HG03159 (cell line): ENCODE measurements around the gene FNDC10.
"Not testable (repeated sequence)": the region's sequence is repeated elsewhere in the genome, so short reads cannot be mapped to it uniquely, and the experiment has no call there.

Experiments
- ATAC-seq: cut with Tn5 transposase; IDR thresholded peaks from one replicate; pipeline ENCODE4 v1.9.1; 2021; ENCODE audit warnings: mild to moderate bottlenecking, moderate library complexity; ENCODE audit not compliant: unreplicated experiment

Gene FNDC10

DNA sequence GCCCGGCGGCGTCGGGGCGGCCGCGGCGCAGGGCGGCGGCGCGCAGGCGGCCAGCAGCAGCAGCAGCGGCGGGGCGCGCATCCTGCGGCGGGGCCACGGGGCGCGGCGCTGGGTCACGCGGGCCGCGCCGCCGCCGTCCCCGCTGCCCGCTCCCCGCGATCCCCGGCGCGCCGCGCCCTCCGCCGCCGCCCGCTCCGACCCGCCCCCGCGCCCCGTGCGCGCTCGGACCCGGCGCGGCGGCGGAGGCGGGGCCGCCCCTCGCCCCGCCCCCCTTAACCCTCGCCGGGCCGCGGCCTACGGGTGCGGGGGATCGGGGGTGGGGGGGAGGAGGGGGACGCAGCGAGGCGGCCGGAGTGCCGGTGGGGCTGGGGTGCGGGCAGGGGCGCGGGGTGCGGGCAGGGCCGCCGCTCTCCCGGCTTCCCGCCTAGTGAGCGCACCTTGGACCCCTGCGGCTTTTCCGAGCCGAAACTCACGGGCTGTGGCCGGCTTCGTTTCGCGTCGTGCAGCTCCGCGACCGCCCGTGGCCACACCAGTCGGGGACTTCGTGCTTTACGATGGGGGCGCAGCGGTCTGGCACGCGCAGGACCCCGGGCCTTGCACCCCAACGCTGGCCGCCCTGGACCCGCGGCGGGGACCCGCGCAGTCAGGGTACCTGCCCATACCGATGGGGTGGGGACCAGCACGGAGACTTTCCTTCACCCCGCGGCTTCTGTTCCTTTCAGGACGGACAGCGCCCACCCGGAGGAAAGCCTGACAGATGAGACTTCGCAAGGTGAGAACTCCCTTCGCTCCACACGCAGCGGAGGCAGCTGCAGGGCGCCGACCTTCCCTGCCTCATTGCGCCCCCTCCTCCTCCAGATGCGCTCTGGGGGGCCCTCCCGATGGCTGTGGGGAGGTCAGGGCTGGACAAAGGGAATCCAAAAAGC, at the start of gene FNDC10:
FNDC10 (minus strand) TSS at position 201 of the 926 bp plus-strand sequence; CDS start at position 81, 120 bp downstream.
- ATAC-seq: no peak

DNA sequence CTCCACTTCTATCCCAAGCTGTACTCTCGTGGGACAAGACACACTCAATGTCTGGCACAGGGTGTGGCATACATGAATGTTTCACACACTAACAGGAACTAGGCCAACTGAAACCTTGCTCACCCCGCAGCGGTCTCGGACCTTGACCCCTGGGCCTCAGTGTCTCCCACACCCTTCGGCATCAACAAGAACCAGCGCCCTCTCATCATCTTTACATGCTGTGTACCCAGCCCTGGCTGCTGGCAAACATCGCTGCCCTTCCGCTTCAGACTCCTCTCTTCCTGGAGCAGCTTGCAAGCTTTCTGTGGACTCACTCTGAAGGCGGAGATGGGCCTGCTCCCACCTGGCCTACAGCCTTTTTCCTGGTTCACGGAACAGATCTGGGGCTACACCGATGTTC, 48.3 kb upstream of the FNDC10 start:
- ATAC-seq: not testable (repeated sequence)

DNA sequence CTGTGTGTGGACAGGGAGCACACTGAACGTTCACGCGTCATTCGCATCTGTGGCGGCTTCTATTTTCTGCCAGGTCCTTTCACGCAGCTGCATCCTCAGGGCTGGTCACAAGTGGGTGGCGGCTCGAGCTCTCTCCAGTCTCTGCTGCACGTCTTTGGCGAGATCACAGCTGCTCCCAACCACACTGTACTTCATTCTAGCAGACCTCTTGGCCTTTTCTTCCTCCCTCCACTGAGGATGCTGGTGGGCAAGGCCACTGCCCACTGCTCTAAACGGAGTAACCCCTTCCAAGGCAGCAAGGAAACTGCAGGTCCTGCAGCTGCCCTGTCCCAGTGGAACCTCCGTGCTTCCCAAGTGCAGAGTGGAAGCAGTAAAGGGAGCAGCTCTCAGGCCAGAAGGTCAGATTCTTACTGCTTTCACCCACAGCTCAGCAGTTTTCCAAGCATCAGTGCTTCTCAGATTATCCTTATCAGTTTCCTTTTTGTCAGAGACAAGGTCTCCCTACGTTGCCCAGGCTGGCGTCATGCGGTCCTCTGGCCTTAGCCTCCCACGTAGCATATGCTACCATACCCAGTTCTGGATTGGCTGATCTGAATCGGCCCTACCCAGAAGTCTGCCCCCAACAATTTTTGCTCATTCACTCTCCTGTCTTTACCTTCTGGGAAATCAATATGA, 47.8 kb upstream of the FNDC10 start:
- not testable (repeated sequence) for ATAC-seq

DNA sequence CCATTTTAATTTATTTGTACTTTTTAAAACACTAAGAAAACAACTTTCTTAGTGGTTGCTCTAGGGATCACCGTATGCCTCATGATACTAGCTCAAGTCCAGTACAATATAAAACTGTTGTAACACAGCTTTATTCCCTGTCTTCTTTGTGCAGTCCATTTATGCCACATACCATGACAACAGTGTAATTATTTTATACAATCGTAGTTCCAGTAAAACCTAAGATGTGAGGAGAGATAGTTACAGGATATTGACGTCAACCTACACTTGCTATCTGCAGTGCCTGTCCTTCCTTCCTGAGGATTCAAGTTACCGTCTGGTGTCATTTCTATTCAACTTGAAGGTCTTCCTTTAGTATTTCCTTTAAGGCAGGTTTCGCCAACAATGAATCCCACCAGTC, 46.4 kb upstream of the FNDC10 start:
- not testable (repeated sequence) for ATAC-seq

DNA sequence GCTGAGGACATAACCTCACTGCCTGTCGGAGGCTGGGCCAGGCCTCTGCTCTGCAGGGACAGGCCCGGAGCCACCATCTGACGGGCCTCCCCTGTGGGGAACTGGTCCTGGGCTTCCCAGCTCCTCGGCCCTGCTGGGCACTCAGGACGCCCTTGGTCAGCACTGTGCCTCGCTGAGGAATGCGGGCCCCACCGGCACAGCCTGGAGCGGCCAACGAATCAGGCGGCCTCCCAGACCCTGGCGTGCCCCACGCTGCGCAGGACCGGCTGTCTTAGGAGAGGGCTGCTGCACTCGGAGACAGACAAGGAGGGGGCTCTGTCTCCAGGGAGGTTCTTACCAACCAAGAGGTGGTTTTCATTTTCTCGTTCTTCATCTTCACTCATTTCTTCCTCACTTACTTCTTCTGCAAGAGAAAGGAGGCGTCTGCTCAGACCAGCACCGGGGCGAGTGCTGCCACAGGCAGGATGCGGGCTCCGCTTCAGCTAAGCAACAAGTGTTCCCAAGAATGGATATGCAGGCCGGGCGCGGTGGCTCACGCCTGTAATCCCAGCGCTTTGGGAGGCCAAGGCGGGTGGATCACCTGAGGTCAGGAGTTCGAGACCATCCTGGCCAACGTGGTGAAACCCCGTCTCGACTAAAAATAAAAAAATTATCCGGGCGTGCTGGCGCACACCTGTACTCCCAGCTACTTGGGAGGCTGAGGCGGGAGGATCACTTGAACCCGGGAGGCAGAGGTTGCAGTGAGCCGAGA, 41.0 kb upstream of the FNDC10 start:
- ATAC-seq: not testable (repeated sequence)

DNA sequence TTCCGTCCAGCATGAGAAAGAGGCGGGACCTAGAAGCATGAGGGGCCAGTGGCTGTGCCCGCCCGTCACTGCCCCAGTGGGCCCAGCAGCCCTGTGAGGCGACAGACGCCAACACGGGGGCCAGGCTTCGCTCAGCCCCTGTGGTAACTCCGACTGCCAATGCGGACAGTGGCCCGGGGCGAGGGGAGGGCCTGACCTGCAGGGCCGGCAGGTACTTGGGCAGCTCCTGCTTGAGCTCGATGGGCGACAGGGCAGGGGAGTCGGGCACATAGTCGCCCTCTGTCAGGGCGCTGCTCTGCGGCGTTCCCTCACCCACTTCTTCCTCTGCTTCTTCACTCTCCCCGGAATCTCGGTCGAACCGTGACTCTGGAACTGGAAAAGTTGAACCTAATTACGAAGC, 40.1 kb upstream of the FNDC10 start:
- not testable (repeated sequence) for ATAC-seq

DNA sequence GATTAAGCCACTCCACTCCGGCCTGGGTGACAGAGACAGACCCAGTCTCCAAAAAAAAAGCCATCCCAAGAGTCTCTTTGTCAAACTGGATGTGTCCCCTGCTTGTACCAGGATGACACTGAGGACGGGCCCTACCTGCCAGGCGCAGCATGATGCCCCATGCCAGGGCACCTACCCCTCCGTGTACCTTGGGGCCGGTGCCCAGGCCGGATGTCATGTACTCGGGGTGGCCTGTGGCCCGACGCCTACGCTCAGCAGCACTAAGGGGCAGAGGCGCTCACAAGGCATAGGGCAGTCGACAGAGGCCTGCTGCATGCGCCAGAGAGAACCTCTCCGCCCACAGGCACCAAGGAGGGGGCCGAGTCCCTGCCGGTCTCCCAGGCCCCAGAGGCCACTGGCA, 39.4 kb upstream of the FNDC10 start:
- ATAC-seq: not testable (repeated sequence)

DNA sequence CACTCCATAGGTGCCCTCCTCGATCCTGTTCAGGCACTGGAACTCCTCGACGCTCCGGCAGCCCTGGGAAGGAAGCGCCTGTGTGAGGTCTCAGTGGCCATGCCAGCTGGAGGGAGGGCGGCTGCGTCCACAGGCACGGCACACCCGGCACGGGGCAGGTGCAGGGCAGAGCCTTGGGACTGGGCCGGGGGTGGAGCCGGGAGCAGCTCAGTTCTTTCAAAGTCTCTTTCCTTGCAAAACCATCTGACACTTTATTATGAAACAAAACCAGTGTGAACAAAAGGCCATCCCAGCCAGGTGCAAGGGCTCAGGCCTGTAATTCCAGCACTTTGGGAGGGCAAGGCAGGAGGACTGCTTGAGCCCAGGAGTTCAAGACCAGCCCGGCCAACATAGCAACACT, 38.6 kb upstream of the FNDC10 start:
- not testable (repeated sequence) for ATAC-seq

DNA sequence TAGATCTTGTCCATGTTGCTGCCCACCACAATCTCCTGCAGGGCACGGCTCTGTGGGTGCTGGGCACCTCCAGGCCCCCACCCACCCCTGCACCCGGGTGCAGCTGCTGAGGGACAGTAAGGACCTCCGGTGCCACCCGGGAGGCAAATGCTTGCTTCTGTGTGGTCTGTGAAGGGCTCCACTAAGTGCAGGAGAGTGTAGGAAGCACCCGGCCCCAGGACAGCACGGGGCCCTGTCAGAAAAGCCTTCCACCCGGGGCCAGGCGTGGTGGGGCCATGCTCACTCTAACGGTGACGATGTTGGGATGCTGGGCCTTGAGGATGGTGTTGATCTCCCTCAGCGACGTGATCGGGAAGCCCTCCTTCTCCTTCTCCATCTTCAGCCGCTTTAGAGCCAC, 37.5 kb upstream of the FNDC10 start:
- ATAC-seq: not testable (repeated sequence)

DNA sequence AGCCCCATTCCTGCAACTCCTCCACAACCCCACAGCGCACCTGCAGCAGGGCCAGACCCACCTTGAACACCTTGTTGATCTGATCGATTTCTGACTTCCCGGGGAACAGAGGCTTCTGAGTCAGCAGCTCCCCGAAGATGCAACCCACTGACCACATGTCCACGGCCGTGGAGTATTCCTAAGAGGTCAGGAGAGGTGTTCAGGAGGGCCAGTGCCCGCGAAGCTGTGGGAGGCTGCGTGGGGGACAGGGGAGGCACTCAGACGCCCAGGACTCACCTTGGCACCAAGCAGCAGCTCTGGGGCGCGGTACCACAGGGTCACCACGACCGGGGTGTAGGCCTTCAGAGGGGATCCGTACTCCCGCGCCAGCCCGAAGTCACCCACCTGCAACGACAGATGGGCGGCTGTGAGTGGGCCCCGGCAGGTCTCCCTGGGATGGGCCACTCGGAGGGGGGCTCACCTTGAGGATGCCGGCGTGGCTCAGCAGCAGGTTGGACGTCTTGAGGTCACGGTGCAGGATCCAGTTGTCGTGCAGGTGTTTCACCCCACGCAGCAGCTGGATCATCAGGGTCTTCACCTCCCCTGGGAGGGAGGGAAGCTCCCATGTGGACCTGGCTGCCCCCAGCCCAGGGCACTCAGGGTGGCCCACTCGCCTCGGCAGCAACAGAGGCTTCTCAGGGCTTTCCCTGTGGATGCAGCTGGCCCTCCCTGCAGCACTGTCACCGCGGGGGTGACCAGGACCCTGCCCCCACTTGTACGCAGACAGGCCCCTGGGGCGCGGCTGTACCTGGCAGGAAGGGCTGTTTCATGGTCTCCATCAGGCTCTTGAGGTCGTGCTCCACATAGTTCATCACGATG, 36.9 kb upstream of the FNDC10 start:
- ATAC-seq: not testable (repeated sequence)

DNA sequence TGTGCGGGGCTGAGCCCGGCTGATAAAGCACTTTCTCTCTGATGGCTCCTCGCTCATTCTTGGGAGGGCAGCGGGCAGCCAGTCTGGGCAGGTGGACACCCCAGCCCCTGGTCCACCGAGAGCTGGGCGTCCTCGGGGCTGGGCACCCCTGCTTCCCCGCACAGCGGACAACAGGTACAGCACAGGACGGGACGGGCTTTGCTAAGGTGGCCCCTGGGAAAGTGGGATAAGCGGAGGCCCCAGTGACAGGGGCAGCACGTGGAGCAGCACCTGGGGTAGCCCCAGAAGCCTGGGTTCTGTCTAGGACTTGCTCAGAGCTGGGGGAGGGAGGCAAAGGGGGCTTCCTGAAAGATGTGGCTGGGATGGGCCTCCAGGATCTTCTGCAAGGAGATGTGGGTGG, 34.7 kb upstream of the FNDC10 start:
- ATAC-seq: not testable (repeated sequence)

DNA sequence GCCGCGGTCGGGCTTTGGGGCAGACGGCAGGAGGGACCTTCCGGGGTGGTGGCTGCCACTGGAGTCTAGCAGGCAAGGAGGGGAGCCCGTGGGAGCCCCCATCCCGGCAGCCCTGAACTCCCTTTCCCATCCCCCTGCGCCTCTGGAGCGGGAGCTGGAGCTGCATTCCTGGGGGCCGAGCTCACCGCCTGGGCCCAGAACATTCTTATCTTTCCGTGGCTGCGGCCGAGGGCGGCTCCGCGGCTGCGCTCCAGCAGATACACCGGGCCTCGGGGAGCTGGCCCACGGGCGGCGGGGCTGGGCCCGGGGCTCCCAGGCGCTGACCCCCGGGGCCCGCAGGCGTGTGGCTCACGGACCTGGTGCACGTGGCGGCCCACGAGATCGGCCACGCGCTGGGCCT, 33.5 kb upstream of the FNDC10 start:
- not testable (repeated sequence) for ATAC-seq

DNA sequence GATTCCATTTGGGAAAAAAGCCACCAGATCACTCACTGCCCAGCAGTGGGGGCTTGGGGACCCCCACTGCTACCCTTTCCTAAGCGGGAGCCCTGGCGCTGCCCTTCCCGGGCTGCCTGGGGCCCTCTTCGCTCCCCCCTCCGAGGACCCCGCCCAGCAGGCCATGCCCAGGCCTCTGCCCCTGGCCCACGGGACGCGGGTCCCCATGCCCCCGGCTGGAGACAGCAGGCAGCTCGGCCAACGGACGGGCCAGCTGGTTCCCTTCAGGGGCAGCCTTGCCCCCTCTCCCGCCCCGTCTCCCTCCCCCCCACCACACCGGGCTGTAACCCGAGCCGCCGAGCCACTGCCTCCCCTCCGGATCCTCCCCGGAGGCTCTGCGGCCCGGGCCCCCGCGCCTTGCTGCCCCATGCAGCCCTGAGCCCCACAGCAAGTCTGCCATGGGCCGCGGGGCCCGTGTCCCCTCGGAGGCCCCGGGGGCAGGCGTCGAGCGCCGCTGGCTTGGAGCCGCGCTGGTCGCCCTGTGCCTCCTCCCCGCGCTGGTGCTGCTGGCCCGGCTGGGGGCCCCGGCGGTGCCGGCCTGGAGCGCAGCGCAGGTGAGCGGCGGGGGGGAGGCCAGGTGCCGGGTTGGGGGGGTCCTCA, 32.0 kb upstream of the FNDC10 start, which contains the start of gene MMP23B:
MMP23B (plus strand) TSS at position 392 of the 639 bp plus-strand sequence; CDS start at position 438, 46 bp downstream.
- no peak for ATAC-seq

DNA sequence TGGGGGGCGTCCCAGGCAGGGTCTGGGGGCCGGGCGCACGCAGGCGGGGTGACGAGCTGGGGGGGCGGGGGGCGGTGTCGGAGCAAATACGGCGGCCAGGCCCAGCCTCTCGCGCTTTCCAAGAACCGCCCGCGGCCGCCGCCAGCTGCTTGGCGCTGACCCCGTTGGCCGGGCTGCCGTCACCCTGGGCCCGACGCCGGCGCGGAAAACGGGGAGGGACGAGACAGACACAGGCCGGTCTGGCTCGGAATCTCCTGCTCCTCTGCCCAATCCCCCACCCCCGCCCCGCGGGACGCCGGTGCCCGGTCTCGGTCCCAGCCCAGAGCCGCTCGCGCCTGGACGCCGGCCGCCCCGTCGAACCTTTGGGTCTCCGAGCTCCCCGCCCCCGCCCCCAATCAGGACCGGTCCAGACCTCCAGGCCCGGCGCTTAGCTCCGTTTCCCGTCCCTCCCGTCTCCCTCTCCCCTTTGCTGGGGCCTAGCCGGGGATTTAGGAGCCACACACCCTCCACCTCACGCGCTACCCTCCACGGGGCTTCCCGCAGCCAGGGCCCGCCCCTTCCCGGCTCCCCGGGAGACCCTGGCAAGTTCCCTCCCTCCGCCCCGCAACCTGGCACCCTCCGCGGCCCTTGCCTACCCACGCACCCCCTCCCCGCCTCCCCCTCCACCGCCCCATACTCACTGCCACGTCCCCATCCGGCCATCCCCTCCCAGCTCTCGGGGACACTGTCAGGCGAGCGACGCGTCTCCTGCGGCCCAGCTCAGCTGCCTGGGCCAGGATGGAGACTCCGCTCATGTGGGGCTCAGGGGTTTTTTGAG, 31.2 kb upstream of the FNDC10 start:
- no peak for ATAC-seq

DNA sequence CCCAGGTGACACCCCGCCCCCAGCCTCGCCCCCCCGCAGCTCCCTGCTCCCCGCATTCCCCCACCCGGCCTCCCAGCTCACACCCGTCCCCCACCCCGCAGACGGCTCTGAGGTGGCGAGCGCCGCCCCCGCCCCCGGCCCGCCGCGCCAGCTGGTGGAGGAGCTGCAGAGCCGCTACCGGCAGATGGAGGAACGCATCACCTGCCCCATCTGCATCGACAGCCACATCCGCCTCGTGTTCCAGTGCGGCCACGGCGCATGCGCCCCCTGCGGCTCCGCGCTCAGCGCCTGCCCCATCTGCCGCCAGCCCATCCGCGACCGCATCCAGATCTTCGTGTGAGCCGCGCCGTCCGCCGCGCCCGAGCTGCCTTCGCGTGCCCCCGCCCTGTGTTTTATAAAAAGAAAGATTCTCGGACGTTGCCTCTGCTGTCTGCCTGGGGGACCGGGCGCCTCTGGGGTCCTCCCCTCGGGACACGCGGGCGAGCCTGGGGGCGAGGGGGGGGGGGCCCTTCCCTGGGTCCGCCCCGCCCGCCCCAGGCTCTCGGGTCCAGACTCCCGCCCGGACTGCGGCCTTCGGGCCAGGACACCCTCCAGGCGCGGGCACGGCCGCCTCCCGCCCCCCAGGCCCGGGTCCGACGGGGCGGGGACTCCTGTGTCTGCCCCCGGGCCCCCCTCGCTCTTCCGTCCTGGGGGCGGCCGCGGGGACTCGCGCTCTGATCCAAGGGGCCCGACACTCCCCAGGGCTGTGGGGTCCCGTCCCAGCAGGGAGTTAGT, 30.4 kb upstream of the FNDC10 start:
- peak; percentile 67 for ATAC-seq

DNA sequence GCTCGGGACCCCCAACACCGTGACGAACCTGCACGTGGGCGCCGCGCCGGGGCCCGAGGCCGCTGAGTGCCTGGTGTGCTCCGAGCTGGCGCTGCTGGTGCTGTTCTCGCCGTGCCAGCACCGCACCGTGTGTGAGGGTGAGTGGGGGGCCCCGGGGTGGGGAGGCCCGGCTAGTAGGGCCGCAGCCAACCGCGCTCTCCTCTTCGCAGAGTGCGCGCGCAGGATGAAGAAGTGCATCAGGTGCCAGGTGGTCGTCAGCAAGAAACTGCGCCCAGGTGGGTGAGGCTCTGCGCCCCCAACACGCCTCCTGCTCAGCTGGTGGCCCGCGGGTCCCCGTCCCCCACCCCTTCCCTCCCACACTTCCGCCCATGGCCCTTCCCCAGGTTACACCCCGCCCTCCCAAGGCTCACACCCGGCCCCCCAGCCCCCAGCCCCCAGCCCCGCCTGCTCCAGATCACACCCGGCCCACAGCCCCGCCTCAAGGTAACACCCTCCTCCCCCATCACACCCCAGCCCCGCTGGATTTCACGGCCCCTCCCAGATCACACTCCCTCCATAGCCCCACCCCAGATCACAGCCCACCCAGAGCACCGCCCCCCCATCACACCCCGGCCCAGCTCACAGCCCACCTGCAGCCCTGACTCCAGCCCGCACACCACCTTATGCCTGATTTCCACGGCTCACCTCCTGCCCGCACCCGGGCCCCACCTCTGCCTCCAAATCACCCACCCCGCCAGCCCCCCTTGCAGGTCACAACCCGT, 29.7 kb upstream of the FNDC10 start:
- ATAC-seq: no peak

DNA sequence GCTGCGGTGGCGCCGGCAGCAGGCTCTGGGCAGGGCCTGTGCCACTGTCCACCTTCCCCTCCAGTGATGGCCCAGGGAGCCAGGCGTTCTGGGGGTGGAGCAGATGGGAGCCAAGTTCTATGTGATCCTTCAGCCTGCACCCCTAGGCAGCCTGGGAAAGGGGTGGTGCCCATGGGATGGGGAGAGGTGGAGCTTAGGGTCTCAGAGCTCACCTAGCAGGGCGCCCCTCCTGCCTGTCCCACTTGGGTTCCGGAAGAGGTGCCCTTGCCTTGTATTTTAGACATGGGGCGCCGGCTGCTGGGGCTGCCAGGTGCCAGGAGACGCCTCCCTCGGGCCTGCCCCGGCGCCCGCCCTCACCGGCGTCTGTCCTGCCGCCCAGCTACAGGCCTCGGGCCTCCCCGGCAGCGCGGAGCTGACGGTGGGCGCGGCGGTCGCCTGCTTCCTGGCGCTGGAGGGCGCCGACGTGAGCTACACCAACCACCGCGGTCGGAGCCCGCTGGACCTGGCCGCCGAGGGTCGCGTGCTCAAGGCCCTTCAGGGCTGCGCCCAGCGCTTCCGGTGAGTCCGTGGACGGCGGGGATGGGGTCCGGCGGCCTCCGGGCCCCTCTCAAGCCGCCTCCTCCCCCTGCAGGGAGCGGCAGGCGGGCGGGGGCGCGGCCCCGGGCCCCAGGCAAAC, 29.0 kb upstream of the FNDC10 start:
- no peak for ATAC-seq
